ENCODE data around the gene PARD6B. TPM values are rescaled to one million over a fixed set of nuclear protein-coding genes. Genes with fewer than 3 reads are reported as not detected.
"Not testable (repeated sequence)": the region's sequence is repeated elsewhere in the genome, so short reads cannot be mapped to it uniquely, and the experiment has no call there.

The PARD6B gene
- total RNA-seq, 2 experiments from 2014 or later: 4.3 to 6.2 TPM

DNA sequence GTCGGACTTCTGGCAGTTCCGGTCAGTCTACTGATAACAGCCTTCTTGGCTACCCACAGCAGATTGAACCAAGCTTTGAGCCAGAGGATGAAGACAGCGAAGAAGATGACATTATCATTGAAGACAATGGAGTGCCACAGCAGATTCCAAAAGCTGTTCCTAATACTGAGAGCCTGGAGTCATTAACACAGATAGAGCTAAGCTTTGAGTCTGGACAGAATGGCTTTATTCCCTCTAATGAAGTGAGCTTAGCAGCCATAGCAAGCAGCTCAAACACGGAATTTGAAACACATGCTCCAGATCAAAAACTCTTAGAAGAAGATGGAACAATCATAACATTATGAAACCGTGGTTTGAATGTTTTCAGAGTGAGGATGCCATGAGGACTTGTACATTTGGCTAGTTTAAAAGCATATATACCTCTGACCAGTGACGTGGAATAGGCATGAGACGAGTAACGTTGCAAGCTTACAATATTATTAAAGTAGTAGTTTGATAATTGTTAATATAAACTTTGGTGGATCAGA lies 18.8 kb downstream of the PARD6B start:
- no peak overlapping the region for H3K4me3 Mint-ChIP-seq
- DNase-seq: no peak
- H3K27ac Mint-ChIP-seq: no peak overlapping the region
- CTCF ChIA-PET: interaction anchor here (0.6 to 2.6 kb wide), 18 partner anchors 12 to 567 kb away, joined by 3 to 29 read pairs (median 6); partner anchors contain the start of gene BCAS4
- H3K27me3 Mint-ChIP-seq: no peaks in the 10 kb centered on the region
- H3K36me3 Mint-ChIP-seq (ENCODE audit: low read depth): peaks cover 14% of the 10 kb centered on the region
- POLR2A ChIA-PET: no interaction called here
- no peaks in the 10 kb centered on the region for H3K9me3 Mint-ChIP-seq
- peaks cover 23% of the 10 kb centered on the region for H3K4me1 Mint-ChIP-seq

DNA sequence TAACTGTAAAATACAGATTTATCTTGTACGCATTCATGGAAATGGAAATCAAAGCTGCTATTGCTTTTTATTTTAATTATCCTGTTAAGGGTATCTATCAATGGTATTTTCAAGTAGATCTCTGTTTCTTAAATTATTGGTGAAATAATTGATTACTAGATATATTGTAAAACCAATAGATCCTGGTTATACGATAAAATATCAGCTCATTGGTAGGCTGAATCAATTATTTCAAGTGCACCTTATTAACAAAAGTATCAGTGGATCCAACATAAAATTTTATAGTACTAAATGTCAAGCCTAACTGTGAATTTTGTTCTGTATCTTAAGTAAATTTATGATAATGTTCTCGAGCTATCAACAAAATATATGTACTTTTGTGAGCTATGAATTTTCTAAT lies 21.8 kb downstream of the PARD6B start:
- Mint-ChIP-seq H3K27ac (no peak overlapping the region), H3K9me3 (no peaks in the 10 kb centered on the region), H3K36me3 (ENCODE audit: low read depth) (peaks cover 4% of the 10 kb centered on the region), H3K27me3 (no peaks in the 10 kb centered on the region), H3K4me3 (no peak overlapping the region), H3K4me1 (peaks cover under 1% of the 10 kb centered on the region)
- no peak for DNase-seq
- POLR2A ChIA-PET: no interaction called here
- CTCF ChIA-PET: interaction anchor here (0.7 to 1.7 kb wide), 2 partner anchors 10 to 41 kb away, joined by 4 to 9 read pairs; partner anchors contain the start of gene BCAS4

DNA sequence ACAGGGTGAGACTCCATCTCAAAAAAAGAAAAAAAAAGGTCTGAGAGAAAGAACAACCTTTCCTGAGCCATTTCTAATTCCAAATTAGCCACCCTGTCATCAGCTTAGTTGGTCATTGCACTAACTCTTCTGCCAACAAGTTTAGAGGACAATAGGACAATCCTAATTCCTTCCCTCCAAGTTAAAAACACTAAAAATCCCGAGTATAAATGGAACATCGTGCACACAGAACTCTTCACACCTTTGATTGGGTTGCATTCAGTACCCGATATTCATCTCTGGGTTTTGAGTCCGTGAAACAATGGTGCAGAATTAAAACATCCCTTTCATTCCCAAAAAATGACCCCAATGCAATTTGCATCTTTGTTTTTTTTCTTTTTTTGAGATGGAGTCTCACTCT lies 23.0 kb downstream of the PARD6B start:
- Mint-ChIP-seq H3K4me3 (no peak overlapping the region), H3K27me3 (no peaks in the 10 kb centered on the region), H3K9me3 (no peaks in the 10 kb centered on the region), H3K27ac (no peak overlapping the region), H3K4me1 (no peaks in the 10 kb centered on the region), H3K36me3 (ENCODE audit: low read depth) (peaks cover 4% of the 10 kb centered on the region)
- ChIA-PET POLR2A (interaction anchor here (1.0 kb wide), 1 partner anchor 21 kb away, joined by 4 read pairs; no protein-coding TSS in a partner anchor), CTCF (interaction anchor here (0.6 to 1.0 kb wide), 2 partner anchors 11 to 91 kb away, joined by 3 read pairs; no protein-coding TSS in a partner anchor)
- DNase-seq: no peak

DNA sequence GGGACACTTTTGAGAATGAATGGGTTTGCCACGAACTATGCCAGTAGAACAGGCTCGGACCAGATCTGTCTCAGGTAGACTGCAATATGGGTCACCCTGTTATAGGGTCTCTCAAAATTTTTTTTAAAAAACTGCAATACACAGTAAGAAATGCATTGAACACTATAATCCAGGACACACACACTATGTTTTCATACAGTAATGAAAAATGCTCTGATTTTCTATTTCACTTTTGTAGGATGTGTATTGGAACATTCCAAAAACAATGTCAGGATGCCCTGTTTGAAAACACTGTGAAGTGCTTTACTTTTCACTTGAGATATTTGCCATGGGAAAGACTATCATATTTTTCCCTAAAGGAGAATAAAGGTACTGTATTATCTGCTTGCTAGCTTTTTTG lies 25.1 kb downstream of the PARD6B start:
- H3K27ac Mint-ChIP-seq: no peak overlapping the region

DNA sequence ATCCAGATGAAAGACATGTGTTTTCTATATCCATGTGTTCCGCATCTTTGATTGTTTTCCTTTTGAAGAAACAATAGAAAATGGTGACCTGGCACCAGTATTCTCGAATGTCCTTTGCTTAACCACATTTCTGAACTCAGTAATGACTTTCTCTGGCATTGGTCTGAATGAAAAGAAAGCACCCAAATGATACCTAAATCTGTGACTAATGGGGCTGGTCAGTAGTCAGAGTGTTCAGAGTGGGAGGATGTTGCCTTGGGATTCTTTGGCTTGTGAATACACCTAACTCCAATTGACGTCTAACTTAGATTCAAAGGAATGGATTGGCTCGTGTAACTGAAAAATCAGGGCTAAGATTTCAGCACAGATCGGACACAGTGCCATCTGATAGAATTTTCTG lies 27.1 kb downstream of the PARD6B start:
- Mint-ChIP-seq H3K27me3 (no peaks in the 10 kb centered on the region), H3K9me3 (no peaks in the 10 kb centered on the region), H3K36me3 (ENCODE audit: low read depth) (no peaks in the 10 kb centered on the region), H3K4me1 (no peaks in the 10 kb centered on the region), H3K4me3 (no peak overlapping the region), H3K27ac (no peak overlapping the region)
- DNase-seq: no peak
- CTCF ChIA-PET: no interaction called here
- POLR2A ChIA-PET: no interaction called here

More for the DNA sequence above, 25.1 kb downstream of the PARD6B start:
- Mint-ChIP-seq H3K4me3 (no peak overlapping the region), H3K4me1 (no peaks in the 10 kb centered on the region), H3K36me3 (ENCODE audit: low read depth) (no peaks in the 10 kb centered on the region), H3K27me3 (no peaks in the 10 kb centered on the region), H3K9me3 (no peaks in the 10 kb centered on the region)
- ChIA-PET POLR2A (interaction anchor here (0.6 kb wide), 1 partner anchor 30 kb away, joined by 3 read pairs; no protein-coding TSS in a partner anchor), CTCF (interaction anchor here (0.5 to 0.9 kb wide), 2 partner anchors 37 to 38 kb away, joined by 3 read pairs; partner anchors contain the start of gene BCAS4)
- DNase-seq: no peak

DNA sequence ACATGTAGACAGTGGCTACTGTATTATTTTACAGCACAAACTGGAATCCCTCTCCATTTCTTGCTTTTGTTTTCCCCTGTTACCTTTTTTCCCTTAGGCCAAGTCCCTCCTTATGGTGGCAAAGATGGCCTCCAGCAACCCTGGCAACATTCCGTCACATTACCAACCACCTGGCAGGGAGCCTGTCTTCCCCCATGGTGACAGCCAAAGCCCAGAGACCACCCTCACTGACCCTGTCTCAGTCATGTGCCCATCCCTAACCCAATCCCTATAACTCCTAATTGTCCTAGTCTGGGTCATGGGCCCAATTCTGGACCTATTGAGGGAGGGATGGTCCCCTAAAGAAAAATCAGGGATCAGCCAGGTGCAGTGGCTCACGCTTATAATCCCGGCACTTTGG lies 27.6 kb downstream of the PARD6B start:
- POLR2A ChIA-PET: no interaction called here
- CTCF ChIA-PET: no interaction called here
- Mint-ChIP-seq H3K9me3 (no peaks in the 10 kb centered on the region), H3K36me3 (ENCODE audit: low read depth) (no peaks in the 10 kb centered on the region), H3K4me1 (no peaks in the 10 kb centered on the region), H3K27ac (no peak overlapping the region), H3K4me3 (no peak overlapping the region), H3K27me3 (no peaks in the 10 kb centered on the region)
- DNase-seq: no peak

DNA sequence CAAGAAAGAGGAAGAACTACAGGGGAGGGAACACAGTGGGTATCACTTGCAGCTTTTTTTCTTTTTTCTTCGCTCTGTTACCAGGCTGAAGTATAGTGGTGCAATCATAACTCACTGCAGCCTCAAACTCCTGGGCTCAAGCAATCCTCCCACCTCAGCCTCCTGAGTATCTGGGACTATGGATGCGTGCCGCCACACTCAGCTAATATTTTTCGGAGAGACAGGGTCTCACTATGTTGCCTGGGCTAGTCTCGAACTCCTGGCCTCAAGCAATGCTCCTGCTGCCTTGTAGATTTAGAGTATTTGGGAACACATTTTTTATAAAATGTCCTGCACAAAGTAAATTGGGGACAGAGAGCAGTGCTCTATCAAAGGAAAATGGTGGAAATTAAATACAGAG lies 28.3 kb downstream of the PARD6B start:
- no peak overlapping the region for H3K4me3 Mint-ChIP-seq
- DNase-seq: no peak
- ChIA-PET CTCF (no interaction called here), POLR2A (no interaction called here)
- H3K4me1 Mint-ChIP-seq: no peaks in the 10 kb centered on the region
- no peak overlapping the region for H3K27ac Mint-ChIP-seq
- H3K27me3 Mint-ChIP-seq: no peaks in the 10 kb centered on the region
- H3K9me3 Mint-ChIP-seq: no peaks in the 10 kb centered on the region
- no peaks in the 10 kb centered on the region for H3K36me3 Mint-ChIP-seq (ENCODE audit: low read depth)

DNA sequence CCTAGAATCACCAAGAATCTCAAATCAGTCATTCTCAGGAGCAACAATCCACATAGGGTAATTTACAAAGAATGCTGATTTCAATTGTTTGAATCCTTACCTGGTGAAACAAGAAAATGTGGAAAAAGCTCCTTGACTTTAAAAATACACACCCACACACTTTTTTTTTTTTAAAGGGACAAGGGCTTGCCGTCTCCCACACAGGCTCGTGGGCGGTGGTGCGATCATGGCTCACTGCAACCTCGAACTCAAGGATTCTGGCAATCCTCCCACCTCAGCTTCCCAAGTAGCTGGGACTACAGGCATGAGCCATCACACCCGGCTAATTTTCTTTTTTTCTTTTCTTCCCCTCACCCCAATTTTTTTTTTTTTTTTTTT lies 30.7 kb downstream of the PARD6B start:
- H3K9me3 Mint-ChIP-seq: no peaks in the 10 kb centered on the region
- CTCF ChIA-PET: interaction anchor here (0.7 to 1.6 kb wide), 3 partner anchors 12 to 80 kb away, joined by 3 to 4 read pairs (median 4); no protein-coding TSS in a partner anchor
- H3K27ac Mint-ChIP-seq: no peak overlapping the region
- no peaks in the 10 kb centered on the region for H3K27me3 Mint-ChIP-seq
- no peak overlapping the region for H3K4me3 Mint-ChIP-seq
- no peak for DNase-seq
- no peaks in the 10 kb centered on the region for H3K4me1 Mint-ChIP-seq
- no peaks in the 10 kb centered on the region for H3K36me3 Mint-ChIP-seq (ENCODE audit: low read depth)
- POLR2A ChIA-PET: no interaction called here

DNA sequence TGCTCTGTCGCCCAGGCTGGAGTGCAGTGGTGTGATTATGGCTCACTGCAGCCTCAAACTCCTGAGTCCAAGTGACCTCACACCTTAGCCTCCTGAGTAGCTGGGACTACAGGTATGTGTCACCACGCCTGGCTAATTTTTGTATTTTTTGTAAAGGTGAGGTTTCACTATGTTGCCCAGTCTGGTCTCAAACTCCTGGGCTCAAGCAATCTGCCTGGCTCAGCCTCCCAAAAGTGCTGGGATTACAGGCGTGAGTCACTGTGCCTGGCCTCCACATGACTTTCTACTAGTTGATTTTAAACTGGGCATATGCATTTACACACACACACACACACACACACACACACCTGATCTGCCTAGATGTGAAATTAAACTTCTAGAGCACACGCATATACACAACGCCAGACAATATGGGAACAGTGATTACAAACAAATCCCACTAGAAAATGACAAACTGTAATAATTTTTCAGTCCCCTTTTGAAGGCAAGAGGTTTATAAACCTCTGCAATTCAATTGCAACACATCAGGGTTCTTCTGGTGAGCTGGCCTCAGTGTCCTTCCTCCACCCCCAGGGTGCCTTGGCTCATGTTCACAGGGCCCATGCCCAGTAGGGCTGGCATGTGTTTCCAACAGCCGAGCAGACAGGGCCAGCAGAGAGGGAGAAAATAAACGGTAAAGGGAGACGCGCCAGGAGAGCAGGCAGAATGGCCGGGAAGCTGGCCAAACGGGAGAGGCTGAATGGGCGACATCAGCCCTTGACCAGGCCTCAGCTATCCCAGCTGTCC lies 31.2 kb downstream of the PARD6B start:
- Mint-ChIP-seq H3K27ac (no peak overlapping the region), H3K9me3 (no peaks in the 10 kb centered on the region), H3K27me3 (peaks cover 3% of the 10 kb centered on the region), H3K4me3 (no peak overlapping the region), H3K36me3 (ENCODE audit: low read depth) (no peaks in the 10 kb centered on the region), H3K4me1 (no peaks in the 10 kb centered on the region)
- no peak for DNase-seq
- CTCF ChIA-PET: interaction anchor here (0.7 to 1.6 kb wide), 3 partner anchors 12 to 79 kb away, joined by 3 to 4 read pairs (median 4); no protein-coding TSS in a partner anchor
- POLR2A ChIA-PET: no interaction called here

DNA sequence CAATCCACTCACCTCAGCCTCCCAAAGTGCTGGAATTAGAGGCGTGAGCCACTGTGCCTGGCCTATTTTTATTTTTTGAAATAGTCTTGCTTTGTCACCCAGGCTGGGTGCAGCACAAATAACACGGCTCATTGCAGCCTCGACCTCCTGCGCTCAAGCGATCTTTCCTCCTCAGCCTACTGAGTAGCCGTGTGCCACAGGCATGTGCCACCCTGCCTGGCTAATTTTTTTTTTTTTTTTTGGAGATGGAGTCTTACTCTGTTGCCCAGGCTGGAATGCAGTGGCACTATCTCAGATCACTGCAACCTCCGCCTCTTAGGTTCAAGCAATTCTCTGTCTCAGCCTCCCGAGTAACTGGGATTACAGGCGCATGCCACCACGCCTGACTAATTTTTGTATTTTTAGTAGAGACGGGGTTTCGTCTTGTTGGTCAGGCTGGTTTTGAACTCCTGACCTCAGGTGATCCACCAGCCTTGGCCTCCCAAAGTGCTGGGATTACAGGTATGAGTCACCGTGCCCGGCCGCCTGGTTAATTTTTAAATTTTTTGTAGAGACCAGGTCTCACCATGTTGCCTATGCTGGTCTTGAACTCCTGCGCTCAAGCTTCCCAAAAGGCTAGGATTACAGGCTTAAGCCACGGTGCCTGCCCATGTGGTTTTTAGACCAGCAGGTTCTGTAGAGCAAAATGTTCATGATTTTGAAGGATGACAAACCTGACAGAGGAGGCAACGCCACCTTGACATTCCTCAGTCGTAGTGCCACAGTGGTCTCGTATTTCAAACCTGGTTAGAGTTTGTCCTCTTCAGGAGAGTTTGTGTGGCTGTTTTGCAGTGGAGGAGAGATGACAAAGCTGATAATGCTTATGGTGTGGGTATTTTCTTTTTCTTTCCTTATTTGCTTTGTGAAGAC lies 32.4 kb downstream of the PARD6B start:
- H3K9me3 Mint-ChIP-seq; H3K4me1 Mint-ChIP-seq; H3K27ac Mint-ChIP-seq; DNase-seq; POLR2A ChIA-PET; H3K36me3 Mint-ChIP-seq (ENCODE audit: low read depth); H3K4me3 Mint-ChIP-seq; H3K27me3 Mint-ChIP-seq; CTCF ChIA-PET: not testable (repeated sequence)

DNA sequence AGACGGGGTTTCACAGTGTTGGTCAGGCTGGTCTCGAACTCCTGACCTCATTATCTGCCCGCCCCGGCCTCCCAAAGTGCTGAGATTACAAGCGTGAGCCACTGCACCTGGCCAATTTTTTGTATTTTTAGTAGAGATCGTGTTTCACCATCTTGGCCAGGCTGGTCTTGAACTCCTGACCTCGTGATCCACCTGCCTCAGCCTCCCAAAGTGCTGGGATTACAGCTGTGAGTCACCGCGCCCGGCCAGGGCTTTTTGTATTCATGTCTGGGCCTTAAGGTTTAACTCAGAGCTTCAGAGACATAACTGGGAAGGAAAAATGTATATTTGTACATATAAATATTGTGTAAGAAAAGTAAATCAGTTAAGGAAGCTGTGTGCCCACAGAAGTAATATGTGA lies 33.9 kb downstream of the PARD6B start:
- POLR2A ChIA-PET; H3K36me3 Mint-ChIP-seq (ENCODE audit: low read depth); H3K27me3 Mint-ChIP-seq; H3K27ac Mint-ChIP-seq; H3K4me1 Mint-ChIP-seq; H3K9me3 Mint-ChIP-seq; DNase-seq; H3K4me3 Mint-ChIP-seq: not testable (repeated sequence)
- CTCF ChIA-PET: interaction anchor here (0.7 to 2.4 kb wide), 2 partner anchors 11 to 15 kb away, joined by 3 to 8 read pairs; no protein-coding TSS in a partner anchor

DNA sequence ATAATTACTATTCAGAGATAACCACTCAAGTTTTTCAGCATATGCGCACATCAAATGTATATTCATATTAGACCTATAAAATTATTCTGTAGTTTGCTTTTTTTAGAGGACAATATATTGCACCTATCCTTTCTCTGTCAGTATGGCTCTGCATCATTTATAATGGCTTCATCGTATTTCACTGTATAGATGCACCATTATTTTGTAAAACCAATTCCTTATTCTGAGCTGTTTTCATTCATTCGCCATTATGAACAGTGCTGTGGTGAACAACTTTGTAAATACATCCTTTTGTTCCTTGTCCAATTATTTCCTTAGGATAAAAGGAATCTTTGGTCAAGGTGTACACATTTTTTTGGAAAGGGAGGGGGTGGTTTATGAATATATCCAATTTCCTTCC lies 34.3 kb downstream of the PARD6B start:
- Mint-ChIP-seq H3K27me3 (peaks cover 5% of the 10 kb centered on the region), H3K27ac (no peak overlapping the region), H3K36me3 (ENCODE audit: low read depth) (no peaks in the 10 kb centered on the region), H3K4me3 (no peak overlapping the region), H3K4me1 (no peaks in the 10 kb centered on the region), H3K9me3 (no peaks in the 10 kb centered on the region)
- ChIA-PET CTCF (interaction anchor here (0.7 to 2.4 kb wide), 3 partner anchors 12 to 29 kb away, joined by 3 to 8 read pairs (median 3); no protein-coding TSS in a partner anchor), POLR2A (no interaction called here)
- no peak for DNase-seq
